Progenitor cell of endocrine pancreas (in vitro differentiated cells): Measurements from ENCODE around the gene PGAP2. TPM values are rescaled to one million over a fixed set of nuclear protein-coding genes. Genes with fewer than 3 reads are reported as not detected.

Experiments
- DNase-seq: peaks from one replicate; pipeline ENCODE4 v3.0.0; 2021; ENCODE audit warnings: low spot score; ENCODE audit not compliant: unreplicated experiment
- H3K27ac Mint-ChIP-seq: 2 replicates; pipeline ENCODE4 v1.8.0; 2021; ENCODE audit warnings: mild to moderate bottlenecking, moderate library complexity, mixed read lengths
- H3K27me3 Mint-ChIP-seq: 2 replicates; pipeline ENCODE4 v1.8.0; 2021; ENCODE audit warnings: mixed read lengths
- H3K36me3 Mint-ChIP-seq: 2 replicates; pipeline ENCODE4 v1.8.0; 2022; ENCODE audit warnings: mixed read lengths; ENCODE audit not compliant: insufficient read depth
- H3K4me1 Mint-ChIP-seq: 2 replicates; pipeline ENCODE4 v1.8.0; 2021; ENCODE audit warnings: low read depth, mixed read lengths
- H3K4me3 Mint-ChIP-seq: 2 replicates; pipeline ENCODE4 v1.8.0; 2021; ENCODE audit warnings: low read depth, mild to moderate bottlenecking, moderate library complexity, mixed read lengths
- H3K9me3 Mint-ChIP-seq: 2 replicates; pipeline ENCODE4 v1.8.0; 2021; ENCODE audit warnings: low read depth, mixed read lengths
- CTCF ChIP-seq: fragments of 200-600 bp; sonication (generic); IDR thresholded peaks from one replicate; pipeline ENCODE4 v1.5.0; 2021; ENCODE audit warnings: antibody characterized with exemption, mild to moderate bottlenecking; ENCODE audit not compliant: unreplicated experiment
- total RNA-seq: library from RNA; stranded (reverse); gene quantifications from 2 replicates; pipeline ENCODE4 v1.2.1, GENCODE V29; 2021

Gene PGAP2
- total RNA-seq, 1 donor from 2014 or later = 51.3 TPM

GRCh38 chr11:3795131-3796001, 13.0 kb upstream of the PGAP2 start:
- Mint-ChIP-seq H3K9me3 (no peaks in the 10 kb centered on the region), H3K36me3 (peaks cover 10% of the 10 kb centered on the region), H3K27ac (peak overlapping the region; percentile 94), H3K4me1 (peaks cover 20% of the 10 kb centered on the region), H3K27me3 (no peaks in the 10 kb centered on the region), H3K4me3 (peak overlapping the region; percentile 92)
- no peak for TF ChIP-seq CTCF
- DNase-seq = no peak

GRCh38 chr11:3796002-3796311, 12.4 kb upstream of the PGAP2 start:
- no peak for TF ChIP-seq CTCF
- H3K36me3 Mint-ChIP-seq = peaks cover 10% of the 10 kb centered on the region
- no peaks in the 10 kb centered on the region for H3K27me3 Mint-ChIP-seq
- no peak for DNase-seq
- peaks cover 20% of the 10 kb centered on the region for H3K4me1 Mint-ChIP-seq
- no peaks in the 10 kb centered on the region for H3K9me3 Mint-ChIP-seq
- H3K4me3 Mint-ChIP-seq = peak overlapping the region; percentile 92
- peak overlapping the region; percentile 94 for H3K27ac Mint-ChIP-seq

GRCh38 chr11:3796346-3796745, 12.0 kb upstream of the PGAP2 start:
- Mint-ChIP-seq H3K4me3 (peak overlapping the region; percentile 92), H3K27ac (peak overlapping the region; percentile 94), H3K9me3 (no peaks in the 10 kb centered on the region), H3K36me3 (peaks cover 10% of the 10 kb centered on the region), H3K4me1 (peaks cover 20% of the 10 kb centered on the region), H3K27me3 (no peaks in the 10 kb centered on the region)
- DNase-seq = no peak
- no peak for TF ChIP-seq CTCF

GRCh38 chr11:3796801-3797328, 11.5 kb upstream of the PGAP2 start:
- Mint-ChIP-seq H3K27ac (peak overlapping the region; percentile 94), H3K4me3 (peak overlapping the region; percentile 92), H3K9me3 (no peaks in the 10 kb centered on the region), H3K27me3 (no peaks in the 10 kb centered on the region), H3K36me3 (peaks cover 10% of the 10 kb centered on the region), H3K4me1 (peaks cover 20% of the 10 kb centered on the region)
- TF ChIP-seq CTCF = no peak
- peak; percentile 50 for DNase-seq

- no peak for TF ChIP-seq CTCF
- H3K4me3 Mint-ChIP-seq = peak within 1 kb of the TSS; percentile 92
- peak within 1 kb of the TSS; percentile 97 for H3K27ac Mint-ChIP-seq
- no peaks in the 10 kb centered on the region for H3K9me3 Mint-ChIP-seq
- H3K36me3 Mint-ChIP-seq = peaks cover 7% of the 10 kb centered on the region
- DNase-seq = peak; percentile 99
- H3K27me3 Mint-ChIP-seq = no peaks in the 10 kb centered on the region
- H3K4me1 Mint-ChIP-seq = peaks cover 20% of the 10 kb centered on the region
Observed at GRCh38 chr11:3797329-3798090, 10.8 kb upstream of the PGAP2 start, which contains the start of gene NUP98. TSS of gene NUP98 (minus strand) at chr11:3797554. CDS start at chr11:3782117, 15,437 bp downstream.
